Measurements from ENCODE around the gene AUTS2. TPM values are rescaled to one million over a fixed set of nuclear protein-coding genes. Genes with fewer than 3 reads are reported as not detected.

Gene AUTS2
- total RNA-seq, 1 experiment from 2014 or later, result 2.5 TPM

DNA sequence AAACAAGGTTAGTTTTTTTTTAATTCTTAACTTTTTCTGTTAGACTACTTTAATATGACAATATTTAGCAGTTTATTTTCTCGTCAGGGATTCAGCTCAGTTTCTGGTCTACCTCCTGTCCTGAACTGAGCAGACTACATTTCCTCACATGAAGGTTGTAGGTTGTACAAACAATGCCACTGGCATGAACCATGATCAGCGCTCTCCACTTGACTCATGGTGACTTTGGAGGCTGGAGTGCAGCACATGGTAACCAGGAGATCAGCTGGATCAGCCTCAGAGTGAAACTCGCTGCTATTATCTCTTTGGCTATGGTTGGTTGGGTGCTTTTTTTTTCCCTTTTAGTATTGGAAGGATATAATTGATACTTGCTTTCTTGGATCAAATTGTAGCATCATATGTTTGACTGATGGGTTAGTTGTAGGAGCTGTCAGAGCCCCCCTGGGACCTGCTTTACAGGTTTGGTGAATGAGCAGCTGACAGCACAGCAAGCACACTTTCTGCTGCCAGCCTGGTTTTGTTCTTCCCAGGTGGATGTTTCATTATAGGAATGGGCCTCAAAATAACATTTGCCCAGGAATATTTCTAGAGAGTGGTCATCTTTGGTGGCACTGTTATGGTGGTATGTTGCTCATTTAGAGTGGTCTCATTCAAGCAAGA, 556.4 kb downstream of the AUTS2 start:
- TF ChIP-seq TCF7L2 (IDR thresholded peaks at IDR 0.05; ENCODE audit: low read depth, low read length), result no peak
- intact Hi-C loops (cut with micrococcal nuclease; ENCODE audit: unreplicated experiment), result no loop called here
- BruUV-seq (replicated peaks), result no TSS peak

DNA sequence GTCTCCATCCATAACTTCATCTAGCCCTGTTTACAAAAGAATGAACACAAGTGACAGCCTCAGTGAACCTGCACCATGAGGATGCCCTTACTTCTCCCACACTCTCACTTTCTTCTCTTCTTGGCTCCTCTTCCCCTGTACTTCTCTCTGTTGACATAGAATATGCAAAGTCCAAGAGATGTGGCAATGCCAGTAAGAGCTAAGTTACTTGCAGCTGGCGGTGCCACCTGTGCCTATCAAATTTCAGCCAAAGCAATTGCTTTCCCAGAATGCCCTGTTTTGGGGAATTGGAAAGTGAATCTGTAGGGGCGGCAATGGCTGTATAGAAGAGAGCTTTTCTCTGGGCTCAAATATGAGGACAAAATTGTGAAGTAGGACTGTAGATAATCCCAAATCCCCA, 557.8 kb downstream of the AUTS2 start:
- ChIA-PET CTCF (no interaction called here), POLR2A (no interaction called here)
- TF ChIP-seq, protein P1, sequence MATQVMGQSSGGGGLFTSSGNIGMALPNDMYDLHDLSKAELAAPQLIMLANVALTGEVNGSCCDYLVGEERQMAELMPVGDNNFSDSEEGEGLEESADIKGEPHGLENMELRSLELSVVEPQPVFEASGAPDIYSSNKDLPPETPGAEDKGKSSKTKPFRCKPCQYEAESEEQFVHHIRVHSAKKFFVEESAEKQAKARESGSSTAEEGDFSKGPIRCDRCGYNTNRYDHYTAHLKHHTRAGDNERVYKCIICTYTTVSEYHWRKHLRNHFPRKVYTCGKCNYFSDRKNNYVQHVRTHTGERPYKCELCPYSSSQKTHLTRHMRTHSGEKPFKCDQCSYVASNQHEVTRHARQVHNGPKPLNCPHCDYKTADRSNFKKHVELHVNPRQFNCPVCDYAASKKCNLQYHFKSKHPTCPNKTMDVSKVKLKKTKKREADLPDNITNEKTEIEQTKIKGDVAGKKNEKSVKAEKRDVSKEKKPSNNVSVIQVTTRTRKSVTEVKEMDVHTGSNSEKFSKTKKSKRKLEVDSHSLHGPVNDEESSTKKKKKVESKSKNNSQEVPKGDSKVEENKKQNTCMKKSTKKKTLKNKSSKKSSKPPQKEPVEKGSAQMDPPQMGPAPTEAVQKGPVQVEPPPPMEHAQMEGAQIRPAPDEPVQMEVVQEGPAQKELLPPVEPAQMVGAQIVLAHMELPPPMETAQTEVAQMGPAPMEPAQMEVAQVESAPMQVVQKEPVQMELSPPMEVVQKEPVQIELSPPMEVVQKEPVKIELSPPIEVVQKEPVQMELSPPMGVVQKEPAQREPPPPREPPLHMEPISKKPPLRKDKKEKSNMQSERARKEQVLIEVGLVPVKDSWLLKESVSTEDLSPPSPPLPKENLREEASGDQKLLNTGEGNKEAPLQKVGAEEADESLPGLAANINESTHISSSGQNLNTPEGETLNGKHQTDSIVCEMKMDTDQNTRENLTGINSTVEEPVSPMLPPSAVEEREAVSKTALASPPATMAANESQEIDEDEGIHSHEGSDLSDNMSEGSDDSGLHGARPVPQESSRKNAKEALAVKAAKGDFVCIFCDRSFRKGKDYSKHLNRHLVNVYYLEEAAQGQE (IDR thresholded peaks at IDR 0.05; ENCODE audit: insufficient read depth in 1 of 2, low read depth in 2 of 2, low read length in 1 of 2), result no peak
- TF ChIP-seq, protein P2, sequence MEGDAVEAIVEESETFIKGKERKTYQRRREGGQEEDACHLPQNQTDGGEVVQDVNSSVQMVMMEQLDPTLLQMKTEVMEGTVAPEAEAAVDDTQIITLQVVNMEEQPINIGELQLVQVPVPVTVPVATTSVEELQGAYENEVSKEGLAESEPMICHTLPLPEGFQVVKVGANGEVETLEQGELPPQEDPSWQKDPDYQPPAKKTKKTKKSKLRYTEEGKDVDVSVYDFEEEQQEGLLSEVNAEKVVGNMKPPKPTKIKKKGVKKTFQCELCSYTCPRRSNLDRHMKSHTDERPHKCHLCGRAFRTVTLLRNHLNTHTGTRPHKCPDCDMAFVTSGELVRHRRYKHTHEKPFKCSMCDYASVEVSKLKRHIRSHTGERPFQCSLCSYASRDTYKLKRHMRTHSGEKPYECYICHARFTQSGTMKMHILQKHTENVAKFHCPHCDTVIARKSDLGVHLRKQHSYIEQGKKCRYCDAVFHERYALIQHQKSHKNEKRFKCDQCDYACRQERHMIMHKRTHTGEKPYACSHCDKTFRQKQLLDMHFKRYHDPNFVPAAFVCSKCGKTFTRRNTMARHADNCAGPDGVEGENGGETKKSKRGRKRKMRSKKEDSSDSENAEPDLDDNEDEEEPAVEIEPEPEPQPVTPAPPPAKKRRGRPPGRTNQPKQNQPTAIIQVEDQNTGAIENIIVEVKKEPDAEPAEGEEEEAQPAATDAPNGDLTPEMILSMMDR (IDR thresholded peaks at IDR 0.05), result no peak
- TF ChIP-seq POLR2AphosphoS5 (IDR thresholded peaks at IDR 0.05; ENCODE audit: low read depth, low read length), result no peak
- Histone ChIP-seq H3K27ac (ENCODE audit: low read length) (no peak overlapping the region), H3K4me3 (ENCODE audit: low read depth in 2 of 2, low read length in 2 of 2) (no peak overlapping the region), H3K36me3 (ENCODE audit: control insufficient read depth, insufficient read depth, low read length) (no peaks in the 10 kb centered on the region), H3K4me1 (ENCODE audit: control insufficient read depth, insufficient read depth, low read length) (no peaks in the 10 kb centered on the region), H3K27me3 (ENCODE audit: control insufficient read depth, insufficient read depth, low read length) (no peaks in the 10 kb centered on the region; the same call in 1 of the 2 replicates), H3K9me3 (ENCODE audit: control insufficient read depth, insufficient read depth, low read depth, low read length) (no peaks in the 10 kb centered on the region)
- in situ Hi-C loops (cut with HindIII; ENCODE audit: low pct_unique_long_range_greater_than_20kb, low sequenced_read_pairs), result no loop called here
- ATAC-seq, result no peak
- no peak for DNase-seq (ENCODE audit: low read depth, low spot score)
- intact Hi-C loops (cut with micrococcal nuclease; ENCODE audit: unreplicated experiment), result no loop called here
- no TSS peak for BruUV-seq (replicated peaks)

More for the DNA sequence above, 556.4 kb downstream of the AUTS2 start:
- CTCF ChIA-PET, result no interaction called here
- ATAC-seq (no peak), DNase-seq (ENCODE audit: low read depth, low spot score) (no peak)
- no peaks in the 10 kb centered on the region for H3K9me3 ChIP-seq (ENCODE audit: control insufficient read depth, insufficient read depth, low read depth, low read length)
- no peak overlapping the region for H3K27ac ChIP-seq (ENCODE audit: low read length)
- POLR2A ChIA-PET, result no interaction called here
- no peaks in the 10 kb centered on the region for H3K4me1 ChIP-seq (ENCODE audit: control insufficient read depth, insufficient read depth, low read length)
- H3K36me3 ChIP-seq (ENCODE audit: control insufficient read depth, insufficient read depth, low read length), result no peaks in the 10 kb centered on the region
- H3K4me3 ChIP-seq (ENCODE audit: low read depth in 2 of 2, low read length in 2 of 2), result no peak overlapping the region
- in situ Hi-C loops (cut with HindIII; ENCODE audit: low pct_unique_long_range_greater_than_20kb, low sequenced_read_pairs), result no loop called here
- no peaks in the 10 kb centered on the region for H3K27me3 ChIP-seq (ENCODE audit: control insufficient read depth, insufficient read depth, low read length)

DNA sequence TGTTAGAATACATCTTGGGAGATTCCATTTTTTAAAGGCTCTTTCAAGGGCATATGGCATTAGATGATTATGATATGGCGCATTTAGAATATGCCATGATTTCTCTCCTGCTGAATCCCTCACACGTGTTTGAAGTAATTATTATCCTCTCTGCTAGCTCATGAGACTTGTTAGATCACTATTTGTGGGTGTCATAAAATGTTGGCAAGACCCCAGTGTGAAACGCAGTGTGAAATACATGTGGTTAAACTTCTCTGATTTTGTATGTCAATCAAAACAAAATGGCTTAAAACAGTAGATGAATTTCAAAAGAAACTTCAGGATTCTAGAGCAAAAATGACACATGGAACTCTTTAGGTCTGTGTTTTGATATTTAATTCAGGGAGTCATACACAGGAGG, 560.8 kb downstream of the AUTS2 start:
- Histone ChIP-seq H3K9me3 (ENCODE audit: control insufficient read depth, insufficient read depth, low read depth, low read length) (no peaks in the 10 kb centered on the region), H3K27ac (ENCODE audit: low read length) (no peak overlapping the region), H3K27me3 (ENCODE audit: control insufficient read depth, insufficient read depth, low read length) (no peaks in the 10 kb centered on the region; the same call in 1 of the 2 replicates), H3K36me3 (ENCODE audit: control insufficient read depth, insufficient read depth, low read length) (no peaks in the 10 kb centered on the region), H3K4me3 (ENCODE audit: low read depth in 2 of 2, low read length in 2 of 2) (no peak overlapping the region), H3K4me1 (ENCODE audit: control insufficient read depth, insufficient read depth, low read length) (no peaks in the 10 kb centered on the region)
- no TSS peak for BruUV-seq (replicated peaks)
- TF ChIP-seq TCF7L2 (IDR thresholded peaks at IDR 0.05; ENCODE audit: low read depth, low read length) (no peak), POLR2AphosphoS5 (IDR thresholded peaks at IDR 0.05; ENCODE audit: low read depth, low read length) (no peak), SIN3A (IDR thresholded peaks at IDR 0.05; ENCODE audit: borderline replicate concordance, insufficient read depth, low read depth, low read length) (no peak)
- TF ChIP-seq, protein P1 (IDR thresholded peaks at IDR 0.05; ENCODE audit: insufficient read depth in 1 of 2, low read depth in 2 of 2, low read length in 1 of 2), result no peak
- TF ChIP-seq, protein P2 (IDR thresholded peaks at IDR 0.05), result no peak
- intact Hi-C loops (cut with micrococcal nuclease; ENCODE audit: unreplicated experiment) (no loop called here), in situ Hi-C loops (cut with HindIII; ENCODE audit: low pct_unique_long_range_greater_than_20kb, low sequenced_read_pairs) (no loop called here)
- ATAC-seq (no peak), DNase-seq (ENCODE audit: low read depth, low spot score) (no peak)
- POLR2A ChIA-PET, result interaction anchor here (0.6 kb wide), 1 partner anchor 1659 kb away, joined by 12 read pairs; no protein-coding TSS in a partner anchor
- CTCF ChIA-PET, result interaction anchor here (0.7 kb wide), 1 partner anchor 1407 kb away, joined by 3 read pairs; no protein-coding TSS in a partner anchor

All from Panc1 (cell line).